ENCODE data around the gene CACNA1F. TPM values are rescaled to one million over a fixed set of nuclear protein-coding genes. Genes with fewer than 3 reads are reported as not detected.

Gene CACNA1F
- total RNA-seq, 1 experiment from 2014 or later: not detected

GRCh38 chrX:49209434-49210251, 23.5 kb downstream of the CACNA1F start:
- in situ Hi-C loops (cut with HindIII; ENCODE audit: low pct_unique_long_range_greater_than_20kb, low sequenced_read_pairs): no loop called here
- no peak for DNase-seq (ENCODE audit: low read depth)

- in situ Hi-C loops (cut with HindIII; ENCODE audit: low pct_unique_long_range_greater_than_20kb, low sequenced_read_pairs): no loop called here
- DNase-seq (ENCODE audit: low read depth): no peak
These were observed 24.7 kb downstream of the CACNA1F start for GRCh38 chrX:49208399-49208798.

- in situ Hi-C loops (cut with HindIII; ENCODE audit: low pct_unique_long_range_greater_than_20kb, low sequenced_read_pairs): no loop called here
- no peak for DNase-seq (ENCODE audit: low read depth)
These were observed 26.6 kb downstream of the CACNA1F start for GRCh38 chrX:49206543-49206942.

GRCh38 chrX:49205443-49205842, 27.7 kb downstream of the CACNA1F start:
- DNase-seq (ENCODE audit: low read depth): no peak
- in situ Hi-C loops (cut with HindIII; ENCODE audit: low pct_unique_long_range_greater_than_20kb, low sequenced_read_pairs): no loop called here

GRCh38 chrX:49204709-49205108, 28.4 kb downstream of the CACNA1F start:
- in situ Hi-C loops (cut with HindIII; ENCODE audit: low pct_unique_long_range_greater_than_20kb, low sequenced_read_pairs): no loop called here
- no peak for DNase-seq (ENCODE audit: low read depth)

- in situ Hi-C loops (cut with HindIII; ENCODE audit: low pct_unique_long_range_greater_than_20kb, low sequenced_read_pairs): no loop called here
- DNase-seq (ENCODE audit: low read depth): no peak
These were observed 29.1 kb downstream of the CACNA1F start for GRCh38 chrX:49204017-49204416.

- in situ Hi-C loops (cut with HindIII; ENCODE audit: low pct_unique_long_range_greater_than_20kb, low sequenced_read_pairs): no loop called here
- no peak for DNase-seq (ENCODE audit: low read depth)
These were observed 29.6 kb downstream of the CACNA1F start for GRCh38 chrX:49203536-49203935.

GRCh38 chrX:49202022-49202421, 31.1 kb downstream of the CACNA1F start:
- DNase-seq (ENCODE audit: low read depth): no peak
- in situ Hi-C loops (cut with HindIII; ENCODE audit: low pct_unique_long_range_greater_than_20kb, low sequenced_read_pairs): no loop called here

- in situ Hi-C loops (cut with HindIII; ENCODE audit: low pct_unique_long_range_greater_than_20kb, low sequenced_read_pairs): no loop called here
These were observed 33.0 kb downstream of the CACNA1F start, which contains the start of gene SYP for GRCh38 chrX:49199906-49200771. Gene SYP (minus strand): TSS chrX:49200193. CDS start chrX:49200186, 7 bp downstream.

GRCh38 chrX:49199315-49199595, 33.9 kb downstream of the CACNA1F start:
- DNase-seq (ENCODE audit: low read depth): no peak
- in situ Hi-C loops (cut with HindIII; ENCODE audit: low pct_unique_long_range_greater_than_20kb, low sequenced_read_pairs): no loop called here

More at GRCh38 chrX:49199906-49200771, 33.0 kb downstream of the CACNA1F start, which contains the start of gene SYP:
- peak; percentile 81 for DNase-seq (ENCODE audit: low read depth)

- no peak for DNase-seq (ENCODE audit: low read depth)
- in situ Hi-C loops (cut with HindIII; ENCODE audit: low pct_unique_long_range_greater_than_20kb, low sequenced_read_pairs): no loop called here
These were observed 34.4 kb downstream of the CACNA1F start for GRCh38 chrX:49198540-49199314.

- no peak for DNase-seq (ENCODE audit: low read depth)
- in situ Hi-C loops (cut with HindIII; ENCODE audit: low pct_unique_long_range_greater_than_20kb, low sequenced_read_pairs): no loop called here
These were observed 35.5 kb downstream of the CACNA1F start for GRCh38 chrX:49197543-49198087.

GRCh38 chrX:49193542-49193964, 39.6 kb downstream of the CACNA1F start:
- in situ Hi-C loops (cut with HindIII; ENCODE audit: low pct_unique_long_range_greater_than_20kb, low sequenced_read_pairs): no loop called here
- DNase-seq (ENCODE audit: low read depth): no peak

- DNase-seq (ENCODE audit: low read depth): no peak
- in situ Hi-C loops (cut with HindIII; ENCODE audit: low pct_unique_long_range_greater_than_20kb, low sequenced_read_pairs): no loop called here
These were observed 40.3 kb downstream of the CACNA1F start for GRCh38 chrX:49192722-49193328.

GRCh38 chrX:49191574-49192011, 41.5 kb downstream of the CACNA1F start:
- in situ Hi-C loops (cut with HindIII; ENCODE audit: low pct_unique_long_range_greater_than_20kb, low sequenced_read_pairs): no loop called here
- no peak for DNase-seq (ENCODE audit: low read depth)

- peak; percentile 100 for DNase-seq (ENCODE audit: low read depth)
- in situ Hi-C loops (cut with HindIII; ENCODE audit: low pct_unique_long_range_greater_than_20kb, low sequenced_read_pairs): no loop called here
These were observed 42.1 kb downstream of the CACNA1F start for GRCh38 chrX:49190821-49191573.

GRCh38 chrX:49189606-49190005, 43.5 kb downstream of the CACNA1F start:
- in situ Hi-C loops (cut with HindIII; ENCODE audit: low pct_unique_long_range_greater_than_20kb, low sequenced_read_pairs): no loop called here

More at GRCh38 chrX:49189606-49190005, 43.5 kb downstream of the CACNA1F start:
- DNase-seq (ENCODE audit: low read depth): no peak

Data from Caki2 (cell line).